ENCODE results near the gene DHRSX.

DHRSX gene

GRCh38 chrX:2184089-2184488 lies 316.7 kb downstream of the DHRSX start:
- DNase-seq: no peak

GRCh38 chrX:2183193-2183725 lies 317.5 kb downstream of the DHRSX start:
- DNase-seq: no peak

- no peak for DNase-seq
Observed at GRCh38 chrX:2177541-2177940, 323.2 kb downstream of the DHRSX start.

- no peak for DNase-seq
Observed at GRCh38 chrX:2176733-2177132, 324.0 kb downstream of the DHRSX start.

GRCh38 chrX:2176274-2176673 lies 324.5 kb downstream of the DHRSX start:
- DNase-seq: no peak

GRCh38 chrX:2172359-2172758 lies 328.4 kb downstream of the DHRSX start:
- DNase-seq: no peak
